Gastroesophageal sphincter (tissue), 4 donors: ENCODE data around the gene AUNIP. TPM values are rescaled to one million over a fixed set of nuclear protein-coding genes. Genes with fewer than 3 reads are reported as not detected.

Experiments used
- ATAC-seq: fragments of 150-250 bp; one replicate; pipeline ENCODE4 v1.9.1; 2016; ENCODE audit warnings: mild to moderate bottlenecking, moderate library complexity
- H3K27ac ChIP-seq, 4 donors: fragments of 200-600 bp; sonication (generic) in 3 of 4; 1 replicate in 3 of 4; 2 replicates in 1 of 4; pipeline ENCODE4 v1.5.1; 2016 to 2019
- H3K27me3 ChIP-seq: fragments of 200-600 bp; sonication (generic); one replicate; pipeline ENCODE4 v1.5.1; 2019
- H3K36me3 ChIP-seq, 2 donors: fragments of 200-600 bp; sonication (generic); one replicate each; pipeline ENCODE4 v1.5.1; 2019; ENCODE audit warnings: control low read depth in 1 of 2
- H3K4me1 ChIP-seq, 3 donors: fragments of 200-600 bp; sonication (generic); 1 replicate in 2 of 3; 2 replicates in 1 of 3; pipeline ENCODE4 v1.5.1; 2016 to 2019; ENCODE audit warnings: control low read depth in 2 of 3
- H3K4me3 ChIP-seq, 2 donors: fragments of 200-600 bp; sonication (generic); one replicate each; pipeline ENCODE4 v1.5.1; 2019; ENCODE audit warnings: mild to moderate bottlenecking in 1 of 2, moderate library complexity in 1 of 2
- H3K9me3 ChIP-seq, 3 donors: fragments of 200-600 bp; sonication (generic); one replicate each; pipeline ENCODE4 v1.5.1; 2017 to 2019; ENCODE audit warnings: control low read depth in 2 of 3
- EP300 ChIP-seq: sonication (generic); formaldehyde crosslinking; IDR thresholded peaks from one replicate; pipeline ENCODE4 v1.6.1; 2017; ENCODE audit warnings: antibody characterized with exemption, mild to moderate bottlenecking
- POLR2A ChIP-seq, 2 donors: fragments of 450-650 bp; IDR thresholded peaks; one replicate each; pipeline ENCODE4 v1.6.1; 2017; ENCODE audit warnings: antibody characterized with exemption in 2 of 2, mild to moderate bottlenecking in 2 of 2, moderate library complexity in 1 of 2
- POLR2AphosphoS5 ChIP-seq: sonication (generic); formaldehyde crosslinking; IDR thresholded peaks from one replicate; pipeline ENCODE4 v1.6.1; 2017; ENCODE audit warnings: antibody characterized with exemption
- WGBS, 2 donors: methylation state at CpG; one replicate each; pipeline ENCODE4 v1.1.5; 2018; ENCODE audit warnings: low coverage in 1 of 2; 5-methylcytosine and 5-hydroxymethylcytosine counted together
- total RNA-seq, 4 donors: library from RNA; depleted of rRNA; stranded (reverse); fragments of >200 nt; gene quantifications; one replicate each; pipeline ENCODE4 v1.1.0, GENCODE V29; 2016
- TF ChIP-seq, protein P1 (sequence below), 4 experiments: fragments of 200-600 bp in 2 of 4; fragments of 450-650 bp in 2 of 4; sonication (generic) in 1 of 4; IDR thresholded peaks; one replicate each; pipeline ENCODE4 v1.5.1; 2017 to 2019; ENCODE audit warnings: antibody characterized with exemption in 4 of 4, mild to moderate bottlenecking in 2 of 4, moderate library complexity in 2 of 4

The AUNIP gene
- total RNA-seq, 4 donors from 2014 or later = 0.52 to 1.1 TPM; not detected in 2

DNA sequence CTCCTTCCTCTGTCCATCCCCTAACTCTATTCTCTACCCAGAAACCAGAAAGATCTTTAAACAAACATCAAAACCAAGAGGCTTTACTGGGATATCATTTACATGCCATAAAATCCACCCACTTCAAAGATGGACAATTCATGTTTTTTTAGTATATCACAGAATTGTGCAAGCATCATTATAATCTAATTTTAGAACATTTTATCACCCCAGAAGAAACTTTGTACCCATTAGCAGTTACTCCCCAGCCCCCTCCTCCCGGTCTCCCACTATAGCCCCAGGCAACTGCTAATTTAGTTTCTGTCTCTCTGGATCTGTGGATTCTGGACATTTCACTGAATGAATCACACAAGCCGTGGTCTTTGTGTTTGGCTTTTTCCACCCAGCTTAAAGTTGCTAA is 64.0 kb downstream of the AUNIP start:
- Histone ChIP-seq H3K36me3 (no peaks in the 10 kb centered on the region), H3K27ac (no peak overlapping the region), H3K9me3 (no peaks in the 10 kb centered on the region), H3K4me1 (peaks cover 0 to 34% (median 11%) of the 10 kb centered on the region in 3 donors), H3K4me3 (no peak overlapping the region), H3K27me3 (no peaks in the 10 kb centered on the region)
- no peak for ATAC-seq
- WGBS, 2 donors = 74 to 76% methylated on average over 2 of the region's 2 CpGs
- TF ChIP-seq, protein P1, sequence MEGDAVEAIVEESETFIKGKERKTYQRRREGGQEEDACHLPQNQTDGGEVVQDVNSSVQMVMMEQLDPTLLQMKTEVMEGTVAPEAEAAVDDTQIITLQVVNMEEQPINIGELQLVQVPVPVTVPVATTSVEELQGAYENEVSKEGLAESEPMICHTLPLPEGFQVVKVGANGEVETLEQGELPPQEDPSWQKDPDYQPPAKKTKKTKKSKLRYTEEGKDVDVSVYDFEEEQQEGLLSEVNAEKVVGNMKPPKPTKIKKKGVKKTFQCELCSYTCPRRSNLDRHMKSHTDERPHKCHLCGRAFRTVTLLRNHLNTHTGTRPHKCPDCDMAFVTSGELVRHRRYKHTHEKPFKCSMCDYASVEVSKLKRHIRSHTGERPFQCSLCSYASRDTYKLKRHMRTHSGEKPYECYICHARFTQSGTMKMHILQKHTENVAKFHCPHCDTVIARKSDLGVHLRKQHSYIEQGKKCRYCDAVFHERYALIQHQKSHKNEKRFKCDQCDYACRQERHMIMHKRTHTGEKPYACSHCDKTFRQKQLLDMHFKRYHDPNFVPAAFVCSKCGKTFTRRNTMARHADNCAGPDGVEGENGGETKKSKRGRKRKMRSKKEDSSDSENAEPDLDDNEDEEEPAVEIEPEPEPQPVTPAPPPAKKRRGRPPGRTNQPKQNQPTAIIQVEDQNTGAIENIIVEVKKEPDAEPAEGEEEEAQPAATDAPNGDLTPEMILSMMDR (IDR thresholded peaks at IDR 0.05) = no peak
- TF ChIP-seq POLR2A (IDR thresholded peaks at IDR 0.05) (no peak), POLR2AphosphoS5 (no peak), EP300 (no peak)

DNA sequence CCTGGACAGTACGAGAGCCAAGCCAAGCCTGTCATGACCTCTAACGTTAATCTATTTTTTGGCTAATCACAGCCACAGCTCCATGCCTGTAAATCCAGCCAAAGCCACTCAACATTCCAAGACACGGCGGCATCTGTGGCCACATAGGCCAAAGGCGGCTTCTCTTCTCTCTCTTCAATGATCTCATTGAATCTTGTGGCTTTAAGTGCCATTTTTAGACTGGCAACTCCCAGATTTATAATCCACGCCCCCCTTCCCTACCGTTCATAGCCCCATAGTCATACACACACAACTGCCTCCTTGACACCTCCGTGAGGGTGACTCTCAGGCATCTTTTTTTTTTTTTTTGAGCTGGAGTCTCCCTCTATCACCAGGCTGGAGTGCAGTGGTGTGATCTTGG is 64.9 kb downstream of the AUNIP start:
- TF ChIP-seq EP300 (no peak), POLR2AphosphoS5 (peak; percentile 21)
- WGBS, 2 donors = 56 to 62% methylated on average over 7 to 8 of the region's 8 CpGs
- no peaks in the 10 kb centered on the region for H3K9me3 ChIP-seq
- H3K4me1 ChIP-seq = peaks cover 0 to 29% (median 8%) of the 10 kb centered on the region in 3 donors
- no peak overlapping the region for H3K4me3 ChIP-seq
- H3K27me3 ChIP-seq = no peaks in the 10 kb centered on the region
- no peak overlapping the region for H3K27ac ChIP-seq
- no peaks in the 10 kb centered on the region for H3K36me3 ChIP-seq
- ATAC-seq = no peak

DNA sequence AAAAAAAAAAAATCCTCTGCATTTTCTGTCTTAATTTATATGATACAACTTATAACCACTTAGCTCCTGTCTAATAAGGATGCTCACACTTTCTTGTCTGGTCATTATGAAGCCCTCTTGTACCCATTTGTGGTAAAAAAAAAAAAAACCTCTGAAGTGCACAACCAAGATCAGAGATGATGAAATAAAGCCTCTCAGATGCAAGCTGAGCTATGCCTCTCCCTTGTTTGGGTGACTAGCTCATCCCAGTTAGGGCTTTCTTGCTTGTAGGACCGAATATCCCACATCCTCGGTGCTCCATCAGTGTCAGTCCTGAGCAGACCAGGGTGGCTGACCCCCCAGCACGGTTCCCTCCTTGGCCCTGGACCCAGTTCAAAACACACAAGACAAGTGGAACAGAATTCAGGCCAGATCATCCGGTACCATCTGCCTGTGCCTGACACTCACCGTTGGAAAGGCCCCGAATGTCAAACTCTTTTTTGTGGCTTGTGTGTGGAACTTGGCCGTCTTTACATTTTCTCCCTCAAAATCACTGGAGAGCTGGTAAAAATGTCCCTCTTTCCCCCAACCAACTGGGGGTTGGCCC is 65.6 kb downstream of the AUNIP start:
- Histone ChIP-seq H3K4me1 (peaks cover 0 to 22% (median 6%) of the 10 kb centered on the region in 3 donors), H3K27me3 (no peaks in the 10 kb centered on the region), H3K9me3 (no peaks in the 10 kb centered on the region), H3K27ac (no peak overlapping the region), H3K36me3 (no peaks in the 10 kb centered on the region), H3K4me3 (no peak overlapping the region)
- 40 to 63% methylated on average over 3 to 6 of the region's 7 CpGs for WGBS, 2 donors
- no peak for ATAC-seq
- TF ChIP-seq, protein P1 (IDR thresholded peaks at IDR 0.05) = no peak
- TF ChIP-seq POLR2AphosphoS5 = no peak
- no peak for TF ChIP-seq POLR2A (IDR thresholded peaks at IDR 0.05)
- no peak for TF ChIP-seq EP300

DNA sequence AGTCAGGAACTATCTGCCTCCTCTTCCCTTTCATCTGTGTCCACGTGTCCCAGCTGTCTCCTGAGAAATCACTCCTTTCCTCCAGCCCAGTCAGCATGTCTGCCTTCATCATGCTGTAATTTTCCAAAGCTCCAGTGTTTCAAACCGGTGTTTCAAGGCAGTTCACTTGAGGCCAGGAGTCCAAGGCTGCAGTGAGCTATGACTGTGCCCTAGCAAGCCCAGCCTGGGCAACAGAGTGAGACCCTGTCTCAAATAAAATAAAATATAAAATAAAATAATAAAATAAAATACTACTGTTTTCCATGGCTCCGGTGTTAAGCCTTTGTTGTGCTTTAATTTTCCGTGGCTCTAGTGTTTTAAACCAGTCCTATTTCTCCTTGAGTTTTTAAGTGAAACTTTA is 67.1 kb downstream of the AUNIP start:
- 61 to 62% methylated on average over 3 to 4 of the region's 4 CpGs for WGBS, 2 donors
- Histone ChIP-seq H3K9me3 (no peaks in the 10 kb centered on the region), H3K27me3 (no peaks in the 10 kb centered on the region), H3K4me1 (peaks cover 0 to 18% (median 9%) of the 10 kb centered on the region in 3 donors), H3K27ac (no peak overlapping the region), H3K36me3 (no peaks in the 10 kb centered on the region), H3K4me3 (no peak overlapping the region)
- no peak for TF ChIP-seq POLR2A (IDR thresholded peaks at IDR 0.05)
- TF ChIP-seq POLR2AphosphoS5 = no peak
- TF ChIP-seq EP300 = no peak
- ATAC-seq = no peak

DNA sequence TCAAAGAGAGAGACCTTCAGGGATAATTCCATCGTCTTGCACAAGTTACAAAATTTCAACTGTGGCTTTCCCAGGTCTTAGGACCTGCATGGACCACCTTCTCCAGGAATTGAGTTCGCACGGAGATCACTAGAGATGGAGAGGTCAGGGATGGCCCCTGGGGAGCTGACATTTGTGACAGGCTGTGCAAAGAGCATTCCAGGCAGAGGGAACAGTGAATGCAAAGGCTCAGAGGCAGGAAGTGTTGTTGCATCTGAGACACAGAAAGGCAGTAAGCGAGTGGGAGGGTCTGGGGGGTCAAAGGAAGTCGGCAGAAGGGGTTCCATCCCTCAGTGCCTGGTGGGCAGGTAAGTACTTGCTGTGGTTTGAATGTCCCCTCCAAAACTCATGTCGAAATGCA is 68.8 kb downstream of the AUNIP start:
- H3K4me3 ChIP-seq = no peak overlapping the region
- H3K27ac ChIP-seq = no peak overlapping the region
- 76 to 89% methylated on average over 4 to 6 of the region's 6 CpGs for WGBS, 2 donors
- peaks cover 0 to 26% (median 14%) of the 10 kb centered on the region in 3 donors for H3K4me1 ChIP-seq
- H3K9me3 ChIP-seq = no peaks in the 10 kb centered on the region
- ATAC-seq = no peak
- no peak for TF ChIP-seq POLR2AphosphoS5
- TF ChIP-seq EP300 = no peak
- TF ChIP-seq, protein P1 (IDR thresholded peaks at IDR 0.05) = no peak
- TF ChIP-seq POLR2A (IDR thresholded peaks at IDR 0.05) = no peak
- H3K27me3 ChIP-seq = no peaks in the 10 kb centered on the region
- no peaks in the 10 kb centered on the region for H3K36me3 ChIP-seq

DNA sequence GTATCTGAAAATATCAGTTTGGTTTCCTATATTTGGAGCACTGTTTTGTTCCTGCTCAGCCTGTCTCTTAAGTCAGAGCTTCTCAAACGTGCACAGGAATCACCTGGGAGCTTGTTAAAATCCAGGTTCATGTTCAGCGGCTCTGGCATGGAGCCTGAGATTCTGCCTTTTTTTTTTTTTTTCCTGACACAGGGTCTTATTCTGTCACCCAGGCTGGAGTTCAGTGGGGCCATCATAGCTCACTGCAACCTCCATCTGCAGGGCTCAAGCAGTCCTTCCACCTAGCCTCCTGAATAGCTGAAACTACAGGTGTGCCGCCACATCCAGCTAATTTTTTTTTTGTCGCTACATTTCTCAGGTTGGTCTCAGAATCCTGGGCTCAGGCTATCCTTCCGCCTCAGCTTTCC is 71.5 kb downstream of the AUNIP start:
- WGBS, 2 donors = 87% methylated on average over 5 of the region's 5 CpGs; no CpG with 5 or more reads in 1 of the 2 donors
- Histone ChIP-seq H3K27ac (no peak overlapping the region), H3K4me3 (no peak overlapping the region), H3K27me3 (no peaks in the 10 kb centered on the region), H3K36me3 (peaks cover 0 to 19% of the 10 kb centered on the region in 2 donors), H3K4me1 (peaks cover 0 to 43% (median 22%) of the 10 kb centered on the region in 3 donors), H3K9me3 (no peaks in the 10 kb centered on the region)
- ATAC-seq = no peak
- TF ChIP-seq POLR2A (IDR thresholded peaks at IDR 0.05) (no peak), POLR2AphosphoS5 (no peak), EP300 (no peak)
- TF ChIP-seq, protein P1 (IDR thresholded peaks at IDR 0.05) = no peak
